Measurements from ENCODE around the gene DLG2.
"Not testable (repeated sequence)": the region's sequence is repeated elsewhere in the genome, so short reads cannot be mapped to it uniquely, and the experiment has no call there.

Gene DLG2

GRCh38 chr11:85431319-85431718 is 195.8 kb downstream of the DLG2 start:
- DNase-seq = no peak

GRCh38 chr11:85423794-85424193 is 203.3 kb downstream of the DLG2 start:
- DNase-seq = no peak

- DNase-seq = no peak
Measured at GRCh38 chr11:85423316-85423715, 203.8 kb downstream of the DLG2 start.

GRCh38 chr11:85414175-85414574 is 213.0 kb downstream of the DLG2 start:
- no peak for DNase-seq

GRCh38 chr11:85407648-85408047 is 219.5 kb downstream of the DLG2 start:
- no peak for DNase-seq

GRCh38 chr11:85406841-85407240 is 220.3 kb downstream of the DLG2 start:
- DNase-seq = no peak

- DNase-seq = no peak
Measured at GRCh38 chr11:85406316-85406715, 220.8 kb downstream of the DLG2 start.

GRCh38 chr11:85395515-85396055 is 231.6 kb downstream of the DLG2 start:
- DNase-seq = not testable (repeated sequence)

GRCh38 chr11:85394283-85394682 is 232.9 kb downstream of the DLG2 start:
- DNase-seq = no peak

GRCh38 chr11:85391141-85391540 is 236.0 kb downstream of the DLG2 start:
- no peak for DNase-seq

- no peak for DNase-seq
Measured at GRCh38 chr11:85385547-85385946, 241.6 kb downstream of the DLG2 start.

- DNase-seq = no peak
Measured at GRCh38 chr11:85385111-85385510, 242.0 kb downstream of the DLG2 start.

- DNase-seq = no peak
Measured at GRCh38 chr11:85379066-85379465, 248.1 kb downstream of the DLG2 start.

- DNase-seq = no peak
Measured at GRCh38 chr11:85377901-85378300, 249.2 kb downstream of the DLG2 start.

GRCh38 chr11:85359859-85360258 is 267.3 kb downstream of the DLG2 start:
- DNase-seq = no peak

- DNase-seq = no peak
Measured at GRCh38 chr11:85355921-85356320, 271.2 kb downstream of the DLG2 start.

GRCh38 chr11:85349539-85349938 is 277.6 kb downstream of the DLG2 start:
- DNase-seq = not testable (repeated sequence)

- no peak for DNase-seq
Measured at GRCh38 chr11:85348945-85349344, 278.2 kb downstream of the DLG2 start.

- no peak for DNase-seq
Measured at GRCh38 chr11:85347291-85347690, 279.9 kb downstream of the DLG2 start.

GRCh38 chr11:85346484-85346883 is 280.7 kb downstream of the DLG2 start:
- no peak for DNase-seq

- not testable (repeated sequence) for DNase-seq
Measured at GRCh38 chr11:85340846-85341245, 286.3 kb downstream of the DLG2 start.

GRCh38 chr11:85318573-85318972 is 308.6 kb downstream of the DLG2 start:
- no peak for DNase-seq

GRCh38 chr11:85316967-85317366 is 310.2 kb downstream of the DLG2 start:
- DNase-seq = no peak

GRCh38 chr11:85313741-85314140 is 313.4 kb downstream of the DLG2 start:
- DNase-seq = no peak

GRCh38 chr11:85310479-85310878 is 316.7 kb downstream of the DLG2 start:
- no peak for DNase-seq

GRCh38 chr11:85307366-85307765 is 319.8 kb downstream of the DLG2 start:
- DNase-seq = no peak

Data from activated CD4-positive, alpha-beta T cell treated with anti-CD3 and anti-CD28 coated beads, Interleukin-2, Interleukin-6, amounts not matched to agents 100 ng/mL and 50 ng/mL, durations not matched to agents 16 hours and 8 hours (primary cell).